B cell (primary cell): ENCODE data around the gene KLK1.

ENCODE experiments used
- CTCF ChIP-seq: fragments of 200-600 bp; IDR thresholded peaks from one replicate; pipeline ENCODE4 v1.8.0; 2022; ENCODE audit warnings: antibody characterized with exemption, mild to moderate bottlenecking
- EZH2 ChIP-seq: IDR thresholded peaks from 2 replicates; pipeline ENCODE4 v1.6.1; 2012; ENCODE audit warnings: borderline replicate concordance, low read depth, mild to moderate bottlenecking, moderate library complexity, low read length; ENCODE audit not compliant: insufficient read depth, poor library complexity, severe bottlenecking

- TF ChIP-seq CTCF (no peak), EZH2 (no peak)
Observed at GRCh38 chr19:50823389-50824042, at the start of gene KLK1.
